NOMO-1 (cell line): ENCODE results near the gene TMX2.
"Not testable (repeated sequence)": the region's sequence is repeated elsewhere in the genome, so short reads cannot be mapped to it uniquely, and the experiment has no call there.

Experiments used
- DNase-seq, 2 experiments: peaks; one replicate each; lab custom pipeline; 2025; ENCODE audit not compliant: unreplicated experiment in 2 of 2; lab: John Stamatoyannopoulos, UW

Gene TMX2

DNA sequence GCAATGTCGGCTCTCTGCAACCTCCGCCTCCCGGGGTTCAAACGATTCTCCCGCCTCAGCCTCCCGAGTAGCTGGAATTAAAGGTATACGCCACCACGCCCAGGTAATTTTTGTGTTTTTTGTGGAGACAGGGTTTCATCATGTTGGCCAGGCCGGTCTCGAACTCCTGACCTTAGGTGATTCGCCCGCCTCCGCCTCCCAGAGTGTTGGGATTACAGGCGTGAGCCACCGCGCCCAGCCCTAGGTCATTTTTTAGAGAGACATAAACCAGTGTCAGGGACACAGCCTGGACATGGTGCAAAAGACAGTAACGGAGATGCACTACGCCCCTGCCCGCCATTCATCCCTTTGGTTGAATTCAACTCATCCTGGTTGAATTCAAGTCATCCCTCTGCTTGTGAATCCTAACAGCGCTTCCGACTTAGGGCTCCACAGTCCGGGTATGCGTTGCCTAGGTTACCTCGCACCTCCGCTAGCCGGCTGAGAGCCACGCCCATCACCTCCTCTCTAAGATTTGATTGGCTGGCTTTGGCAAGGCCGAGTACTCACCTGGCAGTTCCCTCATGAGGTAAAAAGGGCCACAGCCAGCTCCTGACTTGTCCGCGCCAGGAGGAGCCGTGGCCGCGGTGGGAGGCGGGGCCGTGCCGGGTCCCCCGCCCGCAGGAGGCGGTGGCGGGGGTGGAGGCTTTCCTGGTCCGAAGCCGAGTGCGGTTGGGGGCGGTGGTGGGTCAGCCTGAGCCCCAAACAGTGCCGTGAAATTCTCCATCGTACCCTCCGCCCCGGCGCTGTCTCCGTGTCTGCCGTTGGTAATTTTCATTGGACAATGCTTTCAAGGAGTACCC lies 758 bp upstream of the TMX2 start, which contains the start of gene MED19:
MED19 (minus strand) TSS at position 802 of the 842 bp plus-strand sequence; CDS start at position 766, 36 bp downstream.
- peak; percentile 64 to 66 for DNase-seq

GRCh38 chr11:57713835-57714234 lies 1.4 kb downstream of the TMX2 start:
- no peak for DNase-seq

DNA sequence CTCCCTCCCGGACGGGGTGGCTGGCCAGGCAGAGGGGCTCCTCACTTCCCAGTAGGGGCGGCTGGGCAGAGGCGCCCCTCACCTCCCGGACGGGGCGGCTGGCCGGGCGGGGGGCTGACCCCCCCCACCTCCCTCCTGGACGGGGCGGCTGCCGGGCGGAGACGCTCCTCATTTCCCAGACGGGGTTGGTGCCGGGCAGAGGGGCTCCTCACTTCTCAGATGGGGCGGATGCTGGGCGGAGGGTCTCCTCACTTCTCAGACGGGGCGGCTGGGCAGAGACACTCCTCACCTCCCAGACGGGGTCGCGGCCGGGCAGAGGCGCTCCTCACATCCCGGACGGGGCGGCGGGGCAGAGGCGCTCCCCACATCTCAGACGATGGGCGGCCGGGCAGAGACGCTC lies 4.3 kb downstream of the TMX2 start:
- not testable (repeated sequence) for DNase-seq

GRCh38 chr11:57727185-57727584 lies 14.8 kb downstream of the TMX2 start:
- no peak for DNase-seq

DNA sequence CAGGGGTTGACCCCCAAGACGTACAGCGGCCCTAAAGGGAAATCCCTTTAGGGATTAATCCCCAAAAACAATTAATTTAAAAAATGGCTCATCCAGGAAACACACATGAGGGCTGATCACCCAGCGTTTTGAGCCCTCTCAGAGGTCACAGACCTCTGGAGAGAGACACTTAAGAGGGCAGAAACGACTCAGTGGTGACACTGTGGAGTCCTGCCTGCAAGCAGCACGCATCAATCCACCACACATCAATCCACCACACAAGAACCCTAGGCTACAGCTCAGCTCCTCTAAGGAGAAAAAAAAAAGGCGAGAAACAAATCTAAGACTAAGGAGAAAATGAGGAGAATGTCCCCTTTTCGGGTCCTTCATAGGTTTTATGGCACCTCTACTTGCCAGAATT lies 16.4 kb downstream of the TMX2 start:
- no peak for DNase-seq

- no peak for DNase-seq
Observed at GRCh38 chr11:57729479-57729878, 17.1 kb downstream of the TMX2 start.

GRCh38 chr11:57732661-57733060 lies 20.3 kb downstream of the TMX2 start:
- DNase-seq = no peak

DNA sequence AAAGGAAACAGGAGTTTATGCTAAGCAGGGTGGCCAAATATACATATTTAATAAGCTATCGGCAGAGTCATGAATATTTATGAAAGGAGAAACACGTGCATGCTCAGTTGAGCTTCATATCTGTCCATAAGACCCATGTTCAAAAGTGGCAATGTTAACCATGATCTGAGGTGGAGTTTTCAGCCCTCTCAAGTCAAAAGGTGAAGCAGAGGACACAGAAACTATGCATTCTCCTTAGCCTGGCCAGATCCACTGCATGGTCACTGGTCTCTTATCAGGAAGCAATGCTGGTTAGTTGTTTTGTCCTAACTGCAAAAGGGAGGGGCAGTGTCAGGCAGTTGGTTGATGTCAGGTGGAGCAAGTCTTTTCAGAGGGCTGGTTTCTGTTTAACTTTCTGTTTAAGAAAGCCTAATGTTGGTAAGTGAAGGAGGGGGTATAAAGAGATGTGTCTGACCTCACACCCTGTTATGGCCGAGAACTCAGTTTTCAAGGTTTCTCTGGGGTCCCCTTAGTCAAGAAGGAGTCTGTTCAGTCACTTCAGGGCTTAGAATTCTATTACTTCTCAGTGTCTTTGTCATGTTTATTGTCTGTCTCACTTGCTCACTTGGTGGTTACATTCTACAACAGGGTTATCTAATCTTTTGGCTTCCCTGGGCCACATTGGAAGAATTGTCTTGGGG lies 23.4 kb downstream of the TMX2 start:
- DNase-seq = no peak

DNA sequence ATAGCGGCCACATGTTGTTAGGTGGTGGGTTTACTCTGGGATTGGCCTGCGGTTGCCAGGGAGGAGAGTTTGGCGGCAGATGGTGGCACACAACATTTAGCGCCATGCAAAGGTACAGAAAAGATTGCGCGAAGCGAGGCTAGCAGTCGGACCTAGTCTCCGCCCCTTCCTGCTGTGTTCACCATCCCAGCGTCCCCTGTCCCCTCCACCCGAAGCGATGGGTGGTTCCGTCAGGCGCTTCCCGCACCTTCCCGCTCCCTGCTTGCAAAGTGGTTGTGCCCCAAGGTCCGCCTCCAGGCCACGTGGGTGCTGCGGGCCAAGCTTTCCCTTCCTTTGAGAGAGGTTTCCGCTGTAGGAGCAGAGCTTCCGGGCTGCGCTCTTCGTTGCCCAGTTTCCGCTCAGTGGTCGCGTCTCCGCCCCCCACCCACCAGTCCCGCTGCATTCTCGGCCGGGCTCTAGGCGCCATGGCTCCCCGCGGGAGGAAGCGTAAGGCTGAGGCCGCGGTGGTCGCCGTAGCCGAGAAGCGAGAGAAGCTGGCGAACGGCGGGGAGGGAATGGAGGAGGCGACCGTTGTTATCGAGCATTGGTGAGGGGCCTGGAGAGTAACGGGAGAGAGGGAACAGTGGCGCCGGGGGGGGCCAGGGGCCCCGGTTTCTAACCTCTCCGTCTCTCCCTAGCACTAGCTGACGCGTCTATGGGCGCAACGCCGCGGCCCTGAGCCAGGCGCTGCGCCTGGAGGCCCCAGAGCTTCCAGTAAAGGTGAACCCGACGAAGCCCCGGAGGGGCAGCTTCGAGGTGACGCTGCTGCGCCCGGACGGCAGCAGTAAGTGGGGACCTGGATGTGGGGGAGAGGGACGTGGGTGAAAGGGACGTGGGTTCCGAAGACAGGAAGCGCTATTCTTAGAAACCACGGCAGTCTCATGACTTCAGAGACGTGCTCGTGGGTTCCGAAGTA lies 29.0 kb downstream of the TMX2 start, which contains the start of gene SELENOH:
SELENOH (plus strand) TSS at position 360 of the 955 bp plus-strand sequence; CDS start at position 465, 105 bp downstream.
- peak; percentile 93 to 98 for DNase-seq

- peak; percentile 3 to 13 for DNase-seq
Observed at GRCh38 chr11:57742087-57742452, 29.7 kb downstream of the TMX2 start.

- DNase-seq = no peak
Observed at GRCh38 chr11:57744357-57744756, 32.0 kb downstream of the TMX2 start.

GRCh38 chr11:57745206-57745605 lies 32.8 kb downstream of the TMX2 start:
- no peak for DNase-seq

GRCh38 chr11:57746920-57747319 lies 34.5 kb downstream of the TMX2 start:
- no peak for DNase-seq

DNA sequence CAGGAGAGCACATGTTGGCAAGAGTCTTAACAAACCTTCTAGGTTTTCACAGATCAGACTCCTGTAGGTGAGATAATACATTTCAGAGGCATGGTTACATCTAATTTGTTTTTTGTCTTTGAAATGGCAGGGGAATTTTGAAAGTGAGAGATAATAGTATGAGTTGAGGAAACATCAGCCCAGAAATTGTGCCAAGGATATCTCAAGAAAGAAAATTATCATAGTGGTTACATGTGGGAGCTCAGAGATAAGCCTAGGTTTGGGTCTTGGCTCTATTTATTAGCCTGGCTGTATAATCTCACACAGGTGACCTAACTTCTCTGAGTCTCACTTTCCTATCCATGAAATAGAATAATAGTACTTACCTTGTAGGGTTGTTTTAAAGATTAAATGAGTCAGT lies 38.8 kb downstream of the TMX2 start:
- DNase-seq = no peak

DNA sequence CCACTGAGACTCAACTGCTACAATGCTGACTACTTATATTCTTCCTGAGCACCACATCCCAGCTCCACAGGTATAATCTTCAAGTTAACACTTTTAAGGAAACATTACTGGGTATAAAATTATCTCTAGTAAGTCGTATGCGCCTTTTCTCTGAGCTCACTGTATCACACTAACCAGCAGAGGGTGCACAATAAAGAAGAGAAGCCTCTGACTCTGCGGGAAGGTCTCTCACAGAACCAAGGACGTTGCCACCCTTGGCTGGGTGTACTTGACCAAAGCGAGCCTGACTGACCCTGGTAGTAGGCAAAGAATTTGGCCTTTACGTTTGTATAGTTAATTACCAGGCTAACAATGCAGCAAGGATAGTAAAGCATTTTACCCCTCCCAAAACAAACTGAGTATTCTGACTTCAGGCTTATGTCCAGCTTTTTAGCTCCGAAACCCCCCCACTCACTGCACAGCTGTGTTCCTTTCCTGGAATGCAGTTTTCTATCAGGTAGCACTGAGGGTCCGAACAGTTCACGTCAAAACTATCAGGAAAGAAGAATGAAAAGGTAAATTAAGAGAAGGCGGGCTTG lies 39.4 kb downstream of the TMX2 start, which contains the start of gene BTBD18:
BTBD18 (minus strand) TSS at position 144 of the 578 bp plus-strand sequence. CDS start 631 bp downstream, outside the sequence.
- no peak for DNase-seq

DNA sequence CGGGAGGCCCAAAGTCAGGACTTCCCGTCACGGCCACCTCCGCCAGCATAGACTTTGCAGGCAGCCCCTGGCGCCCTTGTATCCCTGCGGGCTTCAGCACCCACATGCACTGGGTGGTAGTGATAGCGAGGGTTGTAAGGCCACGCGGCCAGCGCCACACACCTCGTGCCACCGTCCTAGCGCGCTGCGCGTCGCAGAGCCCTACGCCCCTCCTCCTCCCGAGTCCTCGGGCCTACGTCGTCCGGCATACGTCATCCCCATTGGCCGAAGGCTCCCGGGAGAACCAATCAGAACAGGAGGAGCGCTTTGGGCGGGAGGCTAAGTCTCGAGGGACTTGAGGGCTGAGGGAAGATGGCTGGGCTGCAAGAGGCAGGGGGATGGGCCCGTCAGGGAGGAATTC lies 40.6 kb downstream of the TMX2 start:
- no peak for DNase-seq

DNA sequence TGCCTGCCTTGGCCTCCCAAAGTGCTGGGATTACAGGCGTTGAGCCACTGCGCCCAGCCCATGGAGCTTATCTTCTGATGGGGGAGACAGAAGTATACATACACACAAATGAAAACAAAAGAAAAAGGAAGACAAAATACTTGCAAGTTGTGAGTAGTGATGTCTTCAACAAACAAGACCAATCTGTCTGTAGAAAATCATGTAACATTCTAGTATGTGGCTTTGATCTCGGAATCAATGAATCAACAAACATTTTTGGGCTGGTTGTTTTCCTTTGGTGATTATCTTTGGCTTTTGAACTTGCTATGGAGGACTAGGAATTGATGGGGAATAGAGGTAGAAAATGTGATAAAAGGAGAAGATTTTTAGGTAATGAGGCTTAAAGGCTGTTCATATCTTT lies 45.8 kb downstream of the TMX2 start:
- DNase-seq = no peak

DNA sequence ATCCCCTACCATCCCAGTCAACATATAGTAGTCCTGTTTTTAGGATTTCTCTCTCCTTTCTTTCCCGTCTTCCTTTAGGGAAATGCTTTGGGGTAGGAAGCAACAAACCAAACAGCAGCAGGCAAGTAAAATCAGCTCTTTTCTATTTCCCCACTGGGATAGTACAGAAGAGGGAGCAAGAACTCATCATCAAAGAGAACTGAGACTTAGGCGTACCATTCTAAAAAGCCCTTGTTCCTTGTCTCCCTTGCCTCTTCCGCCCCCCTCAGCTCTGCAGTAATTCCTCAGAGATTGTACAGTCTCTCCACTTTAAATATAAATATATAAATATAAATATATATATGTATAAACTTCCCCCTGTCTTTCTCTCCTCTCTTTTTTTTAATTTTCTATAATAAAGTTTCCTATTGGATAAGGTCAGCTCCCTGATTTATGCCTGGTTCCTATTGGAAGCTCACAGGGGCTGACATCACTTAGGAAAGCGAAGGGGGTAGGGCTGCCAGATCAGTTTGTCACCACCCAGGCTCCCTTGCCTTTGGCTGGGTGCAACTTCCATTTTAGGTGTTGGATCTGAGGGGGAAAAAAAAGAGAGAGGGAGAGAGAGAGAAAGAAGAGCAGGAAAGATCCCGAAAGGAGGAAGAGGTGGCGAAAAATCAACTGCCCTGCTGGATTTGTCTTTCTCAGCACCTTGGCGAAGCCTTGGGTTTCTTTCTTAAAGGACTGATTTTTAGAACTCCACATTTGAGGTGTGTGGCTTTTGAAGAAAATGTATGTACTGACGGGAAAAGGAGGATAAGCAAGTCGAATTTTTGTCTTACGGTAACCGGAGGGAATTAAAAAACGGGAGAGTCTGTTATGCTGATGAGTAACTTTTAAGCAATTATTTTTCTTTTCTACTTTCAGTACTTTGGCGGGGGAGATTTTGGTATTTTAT lies 49.2 kb downstream of the TMX2 start, which contains the start of gene CTNND1:
CTNND1 (plus strand) TSS at position 502 of the 934 bp plus-strand sequence. CDS start 29,677 bp downstream, outside the sequence.
- DNase-seq = no peak

- no peak for DNase-seq
Observed at GRCh38 chr11:57762235-57762861, 50.0 kb downstream of the TMX2 start.
